H1 (cell line): Measurements from ENCODE around the gene TEK. TPM values are rescaled to one million over a fixed set of nuclear protein-coding genes. Genes with fewer than 3 reads are reported as not detected.

Source experiments
- BACH1 ChIP-seq: IDR thresholded peaks from 2 replicates; pipeline ENCODE4 v1.6.1; 2012; ENCODE audit warnings: low read length, improper control_type of control experiment
- CHD7 ChIP-seq: fragments of 300-600 bp; sonication (generic); IDR thresholded peaks from 2 replicates; pipeline ENCODE4 v1.7.1; 2012; ENCODE audit warnings: low read length, moderate library complexity, mild to moderate bottlenecking, inconsistent platforms; ENCODE audit not compliant: insufficient replicate concordance
- EP300 ChIP-seq, 2 experiments: IDR thresholded peaks; 1 replicate in 1 of 2; 2 replicates in 1 of 2; pipeline ENCODE4 v1.6.1; 2011 to 2012; ENCODE audit warnings: low read depth in 2 of 2, low read length in 2 of 2, mild to moderate bottlenecking in 2 of 2, borderline replicate concordance in 1 of 2, inconsistent platforms in 1 of 2, moderate library complexity in 1 of 2
- FOSL1 ChIP-seq: IDR thresholded peaks from 2 replicates; pipeline ENCODE4 v1.6.1; 2011; ENCODE audit warnings: mild to moderate bottlenecking, low read depth, low read length, moderate library complexity; ENCODE audit not compliant: insufficient read depth
- MAX ChIP-seq: IDR thresholded peaks from 2 replicates; pipeline ENCODE4 v1.6.1; 2012; ENCODE audit warnings: inconsistent platforms
- RXRA ChIP-seq: IDR thresholded peaks from 2 replicates; pipeline ENCODE4 v1.6.1; 2011; ENCODE audit warnings: low read depth, mild to moderate bottlenecking, low read length, moderate library complexity; ENCODE audit not compliant: insufficient read depth
- SP1 ChIP-seq: IDR thresholded peaks from 2 replicates; pipeline ENCODE4 v1.6.1; 2011; ENCODE audit warnings: low read depth, low read length
- TAF1 ChIP-seq: IDR thresholded peaks from 2 replicates; pipeline ENCODE4 v1.6.1; 2011; ENCODE audit warnings: mild to moderate bottlenecking, low read depth, low read length
- polyA plus RNA-seq, 7 experiments: library from polyadenylated mRNA; depleted of rRNA in 3 of 7; stranded (reverse) in 5 of 7; unstranded in 2 of 7; fragments of >200 nt in 5 of 7; fragments of 200-250 nt in 2 of 7; gene quantifications; 1 replicate in 5 of 7; 2 replicates in 1 of 7; 4 replicates in 1 of 7; pipeline versions ENCODE4 v1.2.1 to v1.2.3, GENCODE V29; 2011 to 2013; ENCODE audit warnings: missing spikeins in 2 of 7, mixed read lengths in 2 of 7
- total RNA-seq: library from RNA; stranded (reverse); fragmentation: NEBNext Ultra II Directional; extraction: Animal tissue kit (Norgen Biotek cat#: 25700); gene quantifications from 2 replicates; pipeline ENCODE4 v1.2.1, GENCODE V29; 2021

TEK gene
- total and polyA plus RNA-seq, 2 of the 8 experiments (the other 6 are each of a cell fraction or from before 2014, with no cell fraction given): 11.0 to 35.8 TPM

DNA sequence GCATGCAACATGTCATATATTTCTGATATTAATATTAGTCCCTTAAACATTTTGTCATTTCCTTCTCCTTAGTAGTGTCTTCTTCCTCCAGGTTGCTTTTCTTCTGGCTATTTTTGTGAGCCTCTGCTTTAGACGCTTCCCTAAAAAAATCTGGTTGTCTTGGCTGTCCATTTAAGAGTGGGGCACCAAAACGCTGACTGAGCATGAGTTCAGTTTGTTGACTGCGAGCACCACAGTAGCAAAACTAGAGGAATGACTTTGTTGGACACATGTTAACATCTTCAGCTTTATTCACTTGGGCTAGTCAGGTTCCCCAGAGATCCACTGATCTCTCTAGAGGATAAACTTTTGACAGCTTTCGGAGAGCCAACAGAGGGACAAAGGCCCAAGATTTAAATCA is 19.3 kb upstream of the TEK start (continued):
- TF ChIP-seq CHD7 (no peak), SP1 (no peak), RXRA (no peak), FOSL1 (no peak), BACH1 (no peak), MAX (no peak), EP300 (IDR thresholded peaks at IDR 0.05; ENCODE audit: borderline replicate concordance in 1 of 2, low read depth in 2 of 2, low read length in 2 of 2) (no peak), TAF1 (no peak)
